ENCODE data around the gene NEK6. TPM values are rescaled to one million over a fixed set of nuclear protein-coding genes. Genes with fewer than 3 reads are reported as not detected.

NEK6 gene
- total RNA-seq, 1 donor from 2014 or later: 15.7 TPM

DNA sequence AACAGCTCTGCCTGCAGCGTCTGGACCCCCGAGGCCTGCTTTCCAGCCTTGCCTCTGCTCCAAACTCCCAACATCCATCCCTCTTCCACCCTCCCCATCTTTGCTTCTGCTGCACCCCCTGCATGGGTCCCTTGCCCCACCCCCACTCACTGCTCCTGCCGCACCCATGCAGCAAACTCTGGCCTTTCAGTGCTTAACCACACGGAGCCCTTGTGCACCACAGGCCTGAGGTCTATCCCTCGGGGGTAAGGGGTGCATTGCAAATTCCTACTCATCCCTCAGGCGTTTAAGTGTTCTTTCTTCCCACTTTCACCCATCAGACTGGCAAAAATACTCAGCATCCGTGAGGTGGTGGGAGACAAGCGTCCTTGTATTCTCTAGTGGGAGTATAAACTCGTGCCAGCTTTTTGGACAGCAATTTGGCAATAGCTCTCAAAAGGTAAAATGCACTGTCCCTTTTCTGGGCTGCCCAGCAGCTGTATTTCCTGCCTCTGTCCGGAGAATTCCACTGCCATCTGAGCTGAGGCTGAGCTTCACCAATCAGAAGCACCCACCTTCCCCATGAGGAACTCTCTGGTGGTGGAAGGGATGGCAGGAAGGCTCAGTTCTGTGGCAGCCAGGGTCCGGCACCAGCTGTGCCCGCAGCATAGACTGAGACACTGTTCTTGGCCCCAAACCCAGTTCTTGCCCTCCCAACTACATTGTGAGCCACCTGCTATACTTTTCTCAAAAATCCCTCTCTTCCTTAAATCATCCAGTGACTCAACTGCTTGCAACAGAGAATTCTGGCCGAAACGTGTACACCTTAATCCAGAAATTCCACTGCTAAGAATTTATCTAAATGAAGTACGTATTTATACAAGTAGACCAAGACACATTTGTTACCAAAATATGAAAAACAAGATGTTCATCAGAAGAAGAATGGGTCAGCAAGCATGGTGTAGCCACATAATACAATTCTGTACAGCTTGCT lies 142.5 kb downstream of the NEK6 start:
- H3K27ac ChIP-seq (ENCODE audit: low read depth, low read length): peak overlapping the region; percentile 57
- no peaks in the 10 kb centered on the region for H3K9me3 ChIP-seq (ENCODE audit: control insufficient read depth in 3 of 3, low read length in 3 of 3)
- peak overlapping the region in 1 of 3 donors; percentile 22 for H3K4me3 ChIP-seq (ENCODE audit: low read length in 3 of 3)
- peaks cover 25 to 43% (median 28%) of the 10 kb centered on the region in 3 donors for H3K4me1 ChIP-seq (ENCODE audit: control insufficient read depth in 3 of 3, insufficient read depth in 3 of 3, low read length in 3 of 3)
- H3K9ac ChIP-seq (ENCODE audit: low read depth in 1 of 3, low read length in 3 of 3): peak overlapping the region in 2 of 3 donors; percentile 17 to 47
- H3K36me3 ChIP-seq (ENCODE audit: control insufficient read depth in 3 of 3, insufficient read depth in 3 of 3, low read length in 3 of 3): peaks cover 18 to 34% (median 33%) of the 10 kb centered on the region in 3 donors
- H3K27me3 ChIP-seq (ENCODE audit: control insufficient read depth in 3 of 3, insufficient read depth in 3 of 3, low read length in 3 of 3): no peaks in the 10 kb centered on the region

Other genes starting within 250 kb of the NEK6 start
- gene LHX2, start 246.2 kb upstream of the NEK6 start, total RNA-seq: under 0.01 TPM
- 215 TPM for gene PSMB7, start 157.5 kb downstream of the NEK6 start, total RNA-seq
- gene ADGRD2, start 192.5 kb downstream of the NEK6 start, total RNA-seq: not detected
- gene NR5A1, start 249.4 kb downstream of the NEK6 start, total RNA-seq: not detected

Data from skeletal muscle tissue (tissue), 4 donors.